Panc1 (cell line): ENCODE data around the gene EIF3L. TPM values are rescaled to one million over a fixed set of nuclear protein-coding genes. Genes with fewer than 3 reads are reported as not detected.

Source experiments
- ATAC-seq: fragments of 200-7000 bp; cut with Tn5 transposase; 2 replicates; pipeline ENCODE4 v1.9.1; 2020; ENCODE audit warnings: mild to moderate bottlenecking, moderate library complexity
- BruUV-seq: library from RNA; stranded (reverse); fragments of 400-500 nt; replicated peaks from 2 replicates; lab custom pipeline; 2021; lab: Mats Ljungman, UMichigan
- CTCF ChIA-PET: fragments of 300-600 bp; sonication (Branson Sonifier 250); formaldehyde crosslinking; loops from one replicate; lab custom pipeline; 2022; ENCODE audit warnings: antibody characterized with exemption; lab: Charles Lee
- POLR2A ChIA-PET: fragments of 300-600 bp; sonication (Branson Sonifier 250); formaldehyde crosslinking; loops from one replicate; lab custom pipeline; 2022; ENCODE audit warnings: antibody characterized with exemption; lab: Charles Lee
- DNase-seq: peaks from one replicate; pipeline ENCODE4 v3.0.0-alpha.2; 2010; ENCODE audit warnings: low read depth, low spot score
- H3K27ac ChIP-seq: 2 replicates; pipeline ENCODE4 v1.5.1; 2011; ENCODE audit warnings: mild to moderate bottlenecking, low read length, inconsistent platforms
- H3K27me3 ChIP-seq: fragments of 200-500 bp; sonication (Bioruptor generic); 2 replicates; pipeline ENCODE4 v1.6.0; 2014; ENCODE audit warnings: low read length, inconsistent platforms; ENCODE audit not compliant: control insufficient read depth, insufficient read depth
- H3K36me3 ChIP-seq: fragments of 200-500 bp; sonication (Bioruptor generic); 2 replicates; pipeline ENCODE4 v1.5.1; 2014; ENCODE audit warnings: inconsistent platforms, mild to moderate bottlenecking, low read length, moderate library complexity; ENCODE audit not compliant: control insufficient read depth, insufficient read depth
- H3K4me1 ChIP-seq: 2 replicates; pipeline ENCODE4 v1.5.1; 2011; ENCODE audit warnings: inconsistent platforms, mild to moderate bottlenecking, low read length, moderate library complexity; ENCODE audit not compliant: control insufficient read depth, insufficient read depth
- H3K4me3 ChIP-seq, 2 experiments: 2 replicates each; pipeline ENCODE4 v1.5.1; 2011 to 2012; ENCODE audit warnings: low read depth in 2 of 2, low read length in 2 of 2, mild to moderate bottlenecking in 2 of 2, inconsistent platforms in 1 of 2, moderate library complexity in 1 of 2
- H3K9me3 ChIP-seq: fragments of 200-500 bp; sonication (Bioruptor generic); 2 replicates; pipeline ENCODE4 v1.5.1; 2014; ENCODE audit warnings: low read depth, mild to moderate bottlenecking, inconsistent platforms, low read length, moderate library complexity; ENCODE audit not compliant: control insufficient read depth, insufficient read depth
- CTCF ChIP-seq: fragments of 450-650 bp; IDR thresholded peaks from 2 replicates; pipeline ENCODE4 v1.5.1; 2017; ENCODE audit warnings: mild to moderate bottlenecking
- POLR2AphosphoS5 ChIP-seq: IDR thresholded peaks from 2 replicates; pipeline ENCODE4 v1.6.1; 2012; ENCODE audit warnings: mild to moderate bottlenecking, low read depth, low read length, moderate library complexity
- REST ChIP-seq, 2 experiments: IDR thresholded peaks; 2 replicates each; pipeline ENCODE4 v1.6.1; 2011 to 2012; ENCODE audit warnings: low read depth in 2 of 2, control low read depth in 1 of 2, low read length in 1 of 2, mild to moderate bottlenecking in 1 of 2, moderate library complexity in 1 of 2; ENCODE audit not compliant: insufficient read depth in 1 of 2
- SIN3A ChIP-seq: IDR thresholded peaks from 2 replicates; pipeline ENCODE4 v1.6.1; 2012; ENCODE audit warnings: low read depth, mild to moderate bottlenecking, low read length, moderate library complexity, borderline replicate concordance; ENCODE audit not compliant: insufficient read depth
- TCF7L2 ChIP-seq: IDR thresholded peaks from 2 replicates; pipeline ENCODE4 v1.6.1; 2011; ENCODE audit warnings: mild to moderate bottlenecking, low read depth, low read length, inconsistent platforms
- in situ Hi-C: cut with HindIII; loops from 2 replicates; pipeline ENCODE4 v1.10.0; 2016; ENCODE audit warnings: low sequenced_read_pairs, low pct_unique_long_range_greater_than_20kb
- intact Hi-C: fragments of 100-400 bp; cut with micrococcal nuclease; formaldehyde crosslinking; loops from one replicate; pipeline ENCODE4 v1.10.0; 2022; ENCODE audit not compliant: unreplicated experiment
- total RNA-seq: library from RNA; stranded (reverse); gene quantifications from one replicate; pipeline ENCODE4 v1.2.1, GENCODE V29; 2021; ENCODE audit not compliant: unreplicated experiment

The EIF3L gene
- total RNA-seq, 1 experiment from 2014 or later: 211 TPM

- BruUV-seq: no TSS peak
- TF ChIP-seq CTCF (no peak), REST (IDR thresholded peaks at IDR 0.05; ENCODE audit: insufficient read depth in 1 of 2, low read depth in 2 of 2, low read length in 1 of 2) (no peak), POLR2AphosphoS5 (no peak), TCF7L2 (no peak), SIN3A (no peak)
- in situ Hi-C loops: no loop called here
- intact Hi-C loops: no loop called here
- no peak overlapping the region for H3K4me3 ChIP-seq
- peaks cover 26% of the 10 kb centered on the region for H3K4me1 ChIP-seq
- no peaks in the 10 kb centered on the region for H3K27me3 ChIP-seq
- no peak for ATAC-seq
- H3K27ac ChIP-seq: no peak overlapping the region
- no peak for DNase-seq
- POLR2A ChIA-PET: interaction anchor here (0.7 kb wide), 1 partner anchor 54 kb away, joined by 3 read pairs; the partner anchor contains the start of gene ANKRD54
- CTCF ChIA-PET: interaction anchor here (0.6 kb wide), 2 partner anchors 33 to 35 kb away, joined by 3 to 4 read pairs; no protein-coding TSS in a partner anchor
- no peaks in the 10 kb centered on the region for H3K9me3 ChIP-seq
- no peaks in the 10 kb centered on the region for H3K36me3 ChIP-seq
Measured at GRCh38 chr22:37897807-37898206, 48.6 kb downstream of the EIF3L start.

- ATAC-seq: no peak
- TF ChIP-seq POLR2AphosphoS5: no peak
- no peak for TF ChIP-seq REST (IDR thresholded peaks at IDR 0.05; ENCODE audit: insufficient read depth in 1 of 2, low read depth in 2 of 2, low read length in 1 of 2)
- no peak for TF ChIP-seq SIN3A
- TF ChIP-seq TCF7L2: no peak
- TF ChIP-seq CTCF: no peak
- Histone ChIP-seq H3K27me3 (no peaks in the 10 kb centered on the region), H3K9me3 (no peaks in the 10 kb centered on the region), H3K4me1 (peaks cover 26% of the 10 kb centered on the region), H3K27ac (no peak overlapping the region), H3K36me3 (no peaks in the 10 kb centered on the region), H3K4me3 (no peak overlapping the region)
- no peak for DNase-seq
- ChIA-PET POLR2A (no interaction called here), CTCF (interaction anchor here (1.1 kb wide), 1 partner anchor 20 kb away, joined by 15 read pairs; no protein-coding TSS in a partner anchor)
- in situ Hi-C loops (no loop called here), intact Hi-C loops (no loop called here)
- no TSS peak for BruUV-seq
Measured at GRCh38 chr22:37898441-37899181, 49.4 kb downstream of the EIF3L start.
